Panc1 (cell line): ENCODE results near the gene NCKAP1.

Experiments
- POLR2AphosphoS5 ChIP-seq: IDR thresholded peaks from 2 replicates; pipeline ENCODE4 v1.6.1; 2012; ENCODE audit warnings: mild to moderate bottlenecking, low read depth, low read length, moderate library complexity
- TCF7L2 ChIP-seq: IDR thresholded peaks from 2 replicates; pipeline ENCODE4 v1.6.1; 2011; ENCODE audit warnings: mild to moderate bottlenecking, low read depth, low read length, inconsistent platforms
- TF ChIP-seq, protein P1 (sequence below): fragments of 450-650 bp; IDR thresholded peaks from 2 replicates; pipeline ENCODE4 v1.5.1; 2017; ENCODE audit warnings: mild to moderate bottlenecking
- TF ChIP-seq, protein P2 (sequence below), 2 experiments: IDR thresholded peaks; 2 replicates each; pipeline ENCODE4 v1.6.1; 2011 to 2012; ENCODE audit warnings: low read depth in 2 of 2, control low read depth in 1 of 2, low read length in 1 of 2, mild to moderate bottlenecking in 1 of 2, moderate library complexity in 1 of 2; ENCODE audit not compliant: insufficient read depth in 1 of 2

GRCh38 chr2:182920089-182920488 is 118.2 kb downstream of the NCKAP1 start:
- TF ChIP-seq, protein P1, sequence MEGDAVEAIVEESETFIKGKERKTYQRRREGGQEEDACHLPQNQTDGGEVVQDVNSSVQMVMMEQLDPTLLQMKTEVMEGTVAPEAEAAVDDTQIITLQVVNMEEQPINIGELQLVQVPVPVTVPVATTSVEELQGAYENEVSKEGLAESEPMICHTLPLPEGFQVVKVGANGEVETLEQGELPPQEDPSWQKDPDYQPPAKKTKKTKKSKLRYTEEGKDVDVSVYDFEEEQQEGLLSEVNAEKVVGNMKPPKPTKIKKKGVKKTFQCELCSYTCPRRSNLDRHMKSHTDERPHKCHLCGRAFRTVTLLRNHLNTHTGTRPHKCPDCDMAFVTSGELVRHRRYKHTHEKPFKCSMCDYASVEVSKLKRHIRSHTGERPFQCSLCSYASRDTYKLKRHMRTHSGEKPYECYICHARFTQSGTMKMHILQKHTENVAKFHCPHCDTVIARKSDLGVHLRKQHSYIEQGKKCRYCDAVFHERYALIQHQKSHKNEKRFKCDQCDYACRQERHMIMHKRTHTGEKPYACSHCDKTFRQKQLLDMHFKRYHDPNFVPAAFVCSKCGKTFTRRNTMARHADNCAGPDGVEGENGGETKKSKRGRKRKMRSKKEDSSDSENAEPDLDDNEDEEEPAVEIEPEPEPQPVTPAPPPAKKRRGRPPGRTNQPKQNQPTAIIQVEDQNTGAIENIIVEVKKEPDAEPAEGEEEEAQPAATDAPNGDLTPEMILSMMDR = no peak
- TF ChIP-seq, protein P2, sequence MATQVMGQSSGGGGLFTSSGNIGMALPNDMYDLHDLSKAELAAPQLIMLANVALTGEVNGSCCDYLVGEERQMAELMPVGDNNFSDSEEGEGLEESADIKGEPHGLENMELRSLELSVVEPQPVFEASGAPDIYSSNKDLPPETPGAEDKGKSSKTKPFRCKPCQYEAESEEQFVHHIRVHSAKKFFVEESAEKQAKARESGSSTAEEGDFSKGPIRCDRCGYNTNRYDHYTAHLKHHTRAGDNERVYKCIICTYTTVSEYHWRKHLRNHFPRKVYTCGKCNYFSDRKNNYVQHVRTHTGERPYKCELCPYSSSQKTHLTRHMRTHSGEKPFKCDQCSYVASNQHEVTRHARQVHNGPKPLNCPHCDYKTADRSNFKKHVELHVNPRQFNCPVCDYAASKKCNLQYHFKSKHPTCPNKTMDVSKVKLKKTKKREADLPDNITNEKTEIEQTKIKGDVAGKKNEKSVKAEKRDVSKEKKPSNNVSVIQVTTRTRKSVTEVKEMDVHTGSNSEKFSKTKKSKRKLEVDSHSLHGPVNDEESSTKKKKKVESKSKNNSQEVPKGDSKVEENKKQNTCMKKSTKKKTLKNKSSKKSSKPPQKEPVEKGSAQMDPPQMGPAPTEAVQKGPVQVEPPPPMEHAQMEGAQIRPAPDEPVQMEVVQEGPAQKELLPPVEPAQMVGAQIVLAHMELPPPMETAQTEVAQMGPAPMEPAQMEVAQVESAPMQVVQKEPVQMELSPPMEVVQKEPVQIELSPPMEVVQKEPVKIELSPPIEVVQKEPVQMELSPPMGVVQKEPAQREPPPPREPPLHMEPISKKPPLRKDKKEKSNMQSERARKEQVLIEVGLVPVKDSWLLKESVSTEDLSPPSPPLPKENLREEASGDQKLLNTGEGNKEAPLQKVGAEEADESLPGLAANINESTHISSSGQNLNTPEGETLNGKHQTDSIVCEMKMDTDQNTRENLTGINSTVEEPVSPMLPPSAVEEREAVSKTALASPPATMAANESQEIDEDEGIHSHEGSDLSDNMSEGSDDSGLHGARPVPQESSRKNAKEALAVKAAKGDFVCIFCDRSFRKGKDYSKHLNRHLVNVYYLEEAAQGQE (IDR thresholded peaks at IDR 0.05; ENCODE audit: insufficient read depth in 1 of 2, low read depth in 2 of 2, low read length in 1 of 2) = no peak
- TF ChIP-seq POLR2AphosphoS5 (no peak), TCF7L2 (no peak)
